ENCODE measurements around the gene MRPS34. TPM values are rescaled to one million over a fixed set of nuclear protein-coding genes. Genes with fewer than 3 reads are reported as not detected.

MRPS34 gene
- total RNA-seq, 4 donors from 2014 or later = 102 to 253 (median 121) TPM

DNA sequence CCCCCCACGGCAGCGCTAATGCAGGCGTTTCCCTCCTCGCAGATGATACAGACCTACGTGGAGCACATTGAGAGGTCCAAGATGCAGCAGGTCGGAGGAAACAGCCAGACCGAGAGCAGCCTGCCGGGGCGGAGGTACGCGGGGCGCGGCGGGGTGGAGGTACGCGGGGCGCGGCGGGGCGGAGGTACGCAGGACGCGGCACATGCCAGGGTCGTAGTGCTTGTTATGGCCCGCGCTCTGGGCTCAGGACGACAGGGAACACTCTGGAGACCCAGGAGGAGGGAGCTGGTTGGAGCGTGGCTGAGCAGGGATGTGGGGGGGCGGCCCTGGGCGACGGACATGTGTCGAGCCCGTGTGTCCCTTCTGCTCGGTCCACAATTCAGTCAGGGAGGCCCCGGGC, 43.5 kb downstream of the MRPS34 start:
- no peak for DNase-seq
- TF ChIP-seq EP300 (IDR thresholded peaks at IDR 0.05; ENCODE audit: low read depth) = no peak
- WGBS, 2 donors (ENCODE audit: low coverage in 1 of 2) = 94% methylated on average over 35 of the region's 35 CpGs; no CpG with 5 or more reads in 1 of the 2 donors
- intact Hi-C loops (cut with DNase I; ENCODE audit: low total_unique reads) (no loop called here), in situ Hi-C loops (cut with MboI; ENCODE audit: low pct_ligation_motif_present in 1 of 4, low pct_unique_long_range_greater_than_20kb in 1 of 4, low sequenced_read_pairs in 3 of 4) (no loop called here)
- H3K36me3 ChIP-seq = peaks cover 0 to 16% (median 3%) of the 10 kb centered on the region in 4 donors
- H3K4me3 ChIP-seq = no peak overlapping the region
- H3K4me1 ChIP-seq = no peaks in the 10 kb centered on the region
- no peaks in the 10 kb centered on the region for H3K27me3 ChIP-seq
- no peaks in the 10 kb centered on the region for H3K9me3 ChIP-seq
- H3K27ac ChIP-seq = no peak overlapping the region

DNA sequence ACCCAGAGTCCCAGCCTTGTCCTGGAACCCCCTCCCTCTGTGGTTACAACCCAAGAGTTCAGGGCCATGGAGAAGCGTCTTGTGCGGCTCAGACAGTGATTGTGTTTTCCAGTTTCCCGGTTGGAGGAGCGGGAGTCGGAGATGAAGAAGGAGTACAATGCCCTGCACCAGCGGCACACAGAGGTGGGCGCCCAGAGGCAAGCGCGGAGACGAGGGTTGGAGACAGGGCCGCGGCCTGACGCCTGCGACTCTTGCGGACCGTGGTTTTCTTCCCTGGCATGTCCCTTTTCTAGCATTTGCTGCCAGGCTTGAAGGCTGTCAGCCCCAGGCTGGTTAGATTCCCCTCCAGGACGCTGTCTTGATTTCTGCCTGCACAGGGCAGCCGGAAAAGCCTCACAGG, 43.9 kb downstream of the MRPS34 start:
- TF ChIP-seq POLR2AphosphoS5 (IDR thresholded peaks at IDR 0.05) (no peak), POLR2A (IDR thresholded peaks at IDR 0.05) (no peak), EP300 (IDR thresholded peaks at IDR 0.05; ENCODE audit: low read depth) (no peak)
- TF ChIP-seq, protein P1, sequence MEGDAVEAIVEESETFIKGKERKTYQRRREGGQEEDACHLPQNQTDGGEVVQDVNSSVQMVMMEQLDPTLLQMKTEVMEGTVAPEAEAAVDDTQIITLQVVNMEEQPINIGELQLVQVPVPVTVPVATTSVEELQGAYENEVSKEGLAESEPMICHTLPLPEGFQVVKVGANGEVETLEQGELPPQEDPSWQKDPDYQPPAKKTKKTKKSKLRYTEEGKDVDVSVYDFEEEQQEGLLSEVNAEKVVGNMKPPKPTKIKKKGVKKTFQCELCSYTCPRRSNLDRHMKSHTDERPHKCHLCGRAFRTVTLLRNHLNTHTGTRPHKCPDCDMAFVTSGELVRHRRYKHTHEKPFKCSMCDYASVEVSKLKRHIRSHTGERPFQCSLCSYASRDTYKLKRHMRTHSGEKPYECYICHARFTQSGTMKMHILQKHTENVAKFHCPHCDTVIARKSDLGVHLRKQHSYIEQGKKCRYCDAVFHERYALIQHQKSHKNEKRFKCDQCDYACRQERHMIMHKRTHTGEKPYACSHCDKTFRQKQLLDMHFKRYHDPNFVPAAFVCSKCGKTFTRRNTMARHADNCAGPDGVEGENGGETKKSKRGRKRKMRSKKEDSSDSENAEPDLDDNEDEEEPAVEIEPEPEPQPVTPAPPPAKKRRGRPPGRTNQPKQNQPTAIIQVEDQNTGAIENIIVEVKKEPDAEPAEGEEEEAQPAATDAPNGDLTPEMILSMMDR (IDR thresholded peaks at IDR 0.05) = no peak
- DNase-seq = no peak
- H3K4me3 ChIP-seq = no peak overlapping the region
- in situ Hi-C loops (cut with MboI; ENCODE audit: low pct_ligation_motif_present in 1 of 4, low pct_unique_long_range_greater_than_20kb in 1 of 4, low sequenced_read_pairs in 3 of 4) (no loop called here), intact Hi-C loops (cut with DNase I; ENCODE audit: low total_unique reads) (no loop called here)
- H3K27ac ChIP-seq = no peak overlapping the region
- peaks cover 0 to 17% (median 3%) of the 10 kb centered on the region in 4 donors for H3K36me3 ChIP-seq
- H3K27me3 ChIP-seq = no peaks in the 10 kb centered on the region
- 94 to 95% methylated on average over 8 to 18 of the region's 18 CpGs for WGBS, 2 donors (ENCODE audit: low coverage in 1 of 2)
- H3K4me1 ChIP-seq = no peaks in the 10 kb centered on the region
- H3K9me3 ChIP-seq = no peaks in the 10 kb centered on the region

DNA sequence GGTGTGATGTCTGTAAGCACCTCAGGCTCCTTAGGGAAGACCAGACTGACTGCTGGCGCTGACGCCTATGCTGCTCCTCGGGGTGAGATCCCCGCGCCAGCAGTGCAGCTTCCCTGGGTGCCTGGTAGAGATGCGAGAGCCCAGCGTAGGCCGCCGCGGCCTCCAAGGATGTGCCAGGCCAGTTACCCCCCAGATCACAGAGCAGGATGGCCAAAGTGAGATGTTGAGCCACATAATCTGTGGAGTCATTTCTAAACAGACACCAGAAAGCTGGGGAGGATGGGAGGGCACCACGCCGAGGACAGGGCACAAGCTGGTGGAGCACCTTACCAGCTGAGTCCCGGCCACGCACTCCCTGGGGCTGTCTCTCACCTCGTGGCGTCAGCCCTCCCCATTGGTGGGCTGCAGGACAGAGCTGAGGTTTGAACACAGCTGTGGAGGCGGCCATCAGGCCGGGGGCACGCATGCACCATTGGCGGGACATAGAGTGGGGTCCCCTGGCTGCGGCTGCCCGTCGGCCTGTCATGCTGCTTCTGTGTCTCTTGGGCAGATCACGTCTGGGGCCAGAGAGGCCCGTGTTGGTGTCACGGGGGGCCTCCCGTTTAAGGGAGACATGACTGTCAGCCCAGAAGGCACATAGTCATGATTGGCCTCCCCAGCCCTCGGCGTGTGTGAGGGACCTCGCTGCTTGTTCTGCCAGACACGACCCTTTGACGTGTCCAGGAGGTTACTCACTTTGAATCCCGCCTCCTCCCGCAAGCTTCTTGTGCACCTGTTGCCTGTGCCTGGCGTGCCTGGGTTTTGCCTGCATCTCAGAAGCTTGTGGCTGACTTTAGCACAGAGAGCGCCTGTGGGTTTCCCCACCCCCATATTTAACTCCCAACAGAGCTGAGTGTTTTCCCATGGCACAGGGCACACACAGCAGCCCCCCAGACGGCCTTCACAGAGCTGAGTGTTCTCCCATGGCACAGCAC, 45.0 kb downstream of the MRPS34 start:
- H3K4me1 ChIP-seq = peaks cover 3 to 9% (median 6%) of the 10 kb centered on the region in 4 donors
- WGBS, 2 donors (ENCODE audit: low coverage in 1 of 2) = 92% methylated on average over 37 of the region's 37 CpGs; no CpG with 5 or more reads in 1 of the 2 donors
- intact Hi-C loops (cut with DNase I; ENCODE audit: low total_unique reads) (no loop called here), in situ Hi-C loops (cut with MboI; ENCODE audit: low pct_ligation_motif_present in 1 of 4, low pct_unique_long_range_greater_than_20kb in 1 of 4, low sequenced_read_pairs in 3 of 4) (no loop called here)
- DNase-seq = no peak
- H3K9me3 ChIP-seq = no peaks in the 10 kb centered on the region
- TF ChIP-seq POLR2AphosphoS5 (IDR thresholded peaks at IDR 0.05) (no peak), EP300 (IDR thresholded peaks at IDR 0.05; ENCODE audit: low read depth) (no peak), POLR2A (IDR thresholded peaks at IDR 0.05) (no peak)
- TF ChIP-seq, protein P1 (IDR thresholded peaks at IDR 0.05) = no peak
- no peaks in the 10 kb centered on the region for H3K27me3 ChIP-seq
- no peak overlapping the region for H3K27ac ChIP-seq
- H3K4me3 ChIP-seq = no peak overlapping the region
- H3K36me3 ChIP-seq = peaks cover 0 to 17% (median 3%) of the 10 kb centered on the region in 4 donors

DNA sequence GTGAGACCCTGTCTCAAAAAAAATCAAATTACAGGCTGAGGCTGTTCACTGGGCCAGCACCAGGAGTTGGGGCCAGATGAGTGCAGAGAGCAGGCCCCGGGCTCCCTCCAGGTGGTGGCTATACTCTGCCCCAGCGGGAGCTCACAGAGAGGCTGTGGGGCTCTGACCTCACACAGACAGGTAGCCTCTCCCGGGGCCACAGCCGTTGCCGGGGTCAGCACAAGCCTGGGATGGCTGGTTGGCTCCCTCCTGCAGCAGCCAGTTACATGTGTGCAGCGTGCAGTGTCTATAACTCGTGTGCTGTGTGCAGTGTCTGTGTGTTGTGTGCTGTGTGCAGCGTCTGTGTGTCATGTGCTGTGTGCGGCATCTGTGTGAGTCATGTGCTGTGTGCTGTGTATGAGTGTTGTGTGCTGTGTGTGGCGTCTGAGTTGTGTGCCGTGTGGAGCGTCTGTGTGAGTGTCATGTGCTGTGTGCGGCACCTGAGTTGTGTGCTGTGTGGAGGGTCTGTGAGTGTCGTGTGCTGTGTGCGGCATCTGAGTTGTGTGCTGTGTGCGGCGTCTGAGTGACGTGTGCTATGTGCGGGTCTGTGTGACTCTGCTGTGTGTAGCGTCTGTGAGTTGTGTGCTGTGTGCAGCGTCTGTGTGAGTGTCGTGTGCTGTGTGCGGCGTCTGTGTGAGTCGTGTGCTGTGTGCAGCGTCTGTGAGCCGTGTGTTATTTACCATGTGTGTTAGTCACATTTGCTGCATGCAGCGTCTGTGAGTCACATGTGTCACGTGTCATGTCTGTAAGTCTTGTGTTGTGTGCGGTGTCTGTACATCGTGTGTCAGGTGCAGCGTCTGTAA, 46.1 kb downstream of the MRPS34 start:
- Histone ChIP-seq H3K4me1 (peaks cover 10 to 20% (median 16%) of the 10 kb centered on the region in 4 donors), H3K36me3 (peaks cover 0 to 17% (median 3%) of the 10 kb centered on the region in 4 donors), H3K27ac (no peak overlapping the region), H3K9me3 (no peaks in the 10 kb centered on the region), H3K27me3 (no peaks in the 10 kb centered on the region), H3K4me3 (no peak overlapping the region)
- DNase-seq = no peak
- intact Hi-C loops (cut with DNase I; ENCODE audit: low total_unique reads) (no loop called here), in situ Hi-C loops (cut with MboI; ENCODE audit: low pct_ligation_motif_present in 1 of 4, low pct_unique_long_range_greater_than_20kb in 1 of 4, low sequenced_read_pairs in 3 of 4) (no loop called here)
- TF ChIP-seq POLR2A (IDR thresholded peaks at IDR 0.05) (no peak), EP300 (IDR thresholded peaks at IDR 0.05; ENCODE audit: low read depth) (no peak), POLR2AphosphoS5 (IDR thresholded peaks at IDR 0.05) (no peak)
- TF ChIP-seq, protein P1 (IDR thresholded peaks at IDR 0.05) = no peak
- 94 to 96% methylated on average over 14 to 28 of the region's 32 CpGs for WGBS, 2 donors (ENCODE audit: low coverage in 1 of 2)

Measured in transverse colon (tissue), 4 donors.